HAP-1 (cell line): ENCODE results near the gene PRKCQ.

ENCODE experiments used
- DNase-seq, 2 experiments: peaks; one replicate each; pipeline ENCODE4 v3.0.0-alpha.2; 2016 to 2020; ENCODE audit warnings: low spot score in 2 of 2
- H3K27me3 ChIP-seq: fragments of 250-450 bp; sonication (Bioruptor Pico); 2 replicates; pipeline ENCODE4 v1.5.1; 2020; ENCODE audit warnings: low read depth, mild to moderate bottlenecking, moderate library complexity
- H3K36me3 ChIP-seq: fragments of 250-450 bp; sonication (Bioruptor Pico); replicated peaks from 2 replicates; pipeline ENCODE4 v1.5.1; 2020; ENCODE audit warnings: mild to moderate bottlenecking
- H3K4me1 ChIP-seq: fragments of 250-450 bp; sonication (Bioruptor Pico); 2 replicates; pipeline ENCODE4 v1.5.1; 2020; ENCODE audit warnings: mild to moderate bottlenecking
- H3K4me3 ChIP-seq: fragments of 250-450 bp; sonication (Bioruptor Pico); 2 replicates; pipeline ENCODE4 v1.5.1; 2020; ENCODE audit warnings: mild to moderate bottlenecking, moderate library complexity
- H3K9me3 ChIP-seq: fragments of 250-450 bp; sonication (Bioruptor Pico); 2 replicates; pipeline ENCODE4 v1.5.1; 2020; ENCODE audit warnings: mild to moderate bottlenecking, moderate library complexity
- in situ Hi-C: fragments of 300-500 bp; cut with MboI; formaldehyde crosslinking; loops from 3 replicates; pipeline ENCODE4 v1.14.3; 2020; ENCODE audit warnings: low sequenced_read_pairs, inconsistent platforms, mixed read lengths

Gene PRKCQ

DNA sequence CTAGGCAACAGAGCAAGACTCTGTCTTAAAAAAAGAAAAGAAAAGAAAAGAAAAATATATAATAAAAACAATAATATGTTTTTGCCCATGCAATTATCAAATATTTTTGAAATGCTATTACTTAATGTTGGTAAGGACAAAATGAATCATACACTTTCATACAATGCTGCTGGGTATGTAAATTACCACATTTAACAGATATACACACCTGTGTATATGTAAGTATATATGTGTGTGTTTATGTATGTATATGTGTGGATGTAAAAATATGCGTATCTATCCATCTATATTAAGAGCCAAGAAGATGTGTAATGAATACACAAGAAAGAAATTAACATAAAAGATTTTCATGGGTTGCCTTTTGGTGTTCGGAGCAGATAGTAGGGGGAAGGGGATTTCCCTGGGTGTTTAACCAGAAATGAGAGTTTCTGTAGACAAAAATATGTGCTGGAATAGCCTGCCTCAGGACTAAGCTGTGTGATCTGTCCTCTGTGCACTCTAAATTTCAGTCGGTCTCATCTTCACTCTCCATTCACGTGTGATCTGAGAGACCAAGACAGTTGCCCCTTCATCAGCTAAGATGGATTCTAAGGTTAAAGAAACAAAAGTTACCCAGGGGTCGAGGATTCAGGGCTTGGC lies 61.2 kb downstream of the PRKCQ start:
- no peaks in the 10 kb centered on the region for H3K4me1 ChIP-seq
- H3K9me3 ChIP-seq: no peaks in the 10 kb centered on the region
- in situ Hi-C loops: no loop called here
- H3K4me3 ChIP-seq: no peak overlapping the region
- no peaks in the 10 kb centered on the region for H3K27me3 ChIP-seq
- H3K36me3 ChIP-seq: no peaks in the 10 kb centered on the region
- no peak for DNase-seq

DNA sequence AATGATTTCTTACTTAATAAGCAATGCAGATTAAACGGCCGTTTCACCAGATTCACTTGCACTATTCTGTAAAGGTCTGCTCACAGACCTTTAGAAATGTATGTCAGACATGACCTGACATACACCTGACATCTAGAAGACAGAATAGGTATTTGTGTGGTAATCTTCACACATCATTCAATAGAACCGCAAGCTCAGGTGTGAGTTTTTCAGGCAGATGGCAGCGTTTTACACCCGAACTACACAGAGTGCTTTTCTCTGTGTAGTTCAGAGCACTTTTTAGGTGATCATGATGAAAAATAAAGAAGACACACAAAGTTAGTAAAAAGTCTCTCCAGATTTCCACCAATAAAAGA lies 63.2 kb downstream of the PRKCQ start:
- Histone ChIP-seq H3K36me3 (no peaks in the 10 kb centered on the region), H3K4me1 (no peaks in the 10 kb centered on the region), H3K9me3 (no peaks in the 10 kb centered on the region), H3K27me3 (no peaks in the 10 kb centered on the region), H3K4me3 (no peak overlapping the region)
- in situ Hi-C loops: no loop called here
- DNase-seq: no peak

DNA sequence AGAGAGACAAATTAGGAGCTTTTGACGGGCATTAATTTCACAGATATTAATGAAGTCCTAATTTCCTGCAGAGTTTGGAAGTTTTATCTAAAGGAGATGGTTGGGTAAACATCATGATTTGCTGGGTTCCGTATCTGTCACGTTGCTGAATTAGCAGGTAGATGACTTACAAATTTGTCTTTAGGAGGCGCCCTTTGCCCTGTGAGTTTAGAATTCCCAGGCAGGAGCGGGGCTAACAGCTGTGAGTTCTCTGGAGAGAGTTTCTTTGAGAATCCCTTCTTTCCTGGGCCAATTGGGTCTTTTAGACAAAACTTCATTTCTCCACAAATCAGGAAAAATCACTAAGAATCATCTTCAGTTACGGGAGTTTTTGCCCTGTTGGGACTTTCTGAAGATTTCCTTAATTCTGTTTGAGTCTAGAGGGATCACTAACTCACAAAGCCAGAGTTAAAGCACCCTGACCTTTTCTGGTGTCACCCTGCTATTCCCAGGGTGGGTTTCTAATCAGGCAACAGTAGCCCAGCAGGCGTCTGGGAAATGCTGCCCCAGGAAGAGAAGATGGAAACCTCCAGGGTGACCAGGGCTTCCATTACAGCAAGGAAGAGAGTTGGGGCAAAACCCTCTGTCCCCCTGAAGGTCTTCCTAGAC lies 63.7 kb downstream of the PRKCQ start:
- no peaks in the 10 kb centered on the region for H3K4me1 ChIP-seq
- DNase-seq: no peak
- in situ Hi-C loops: no loop called here
- H3K4me3 ChIP-seq: no peak overlapping the region
- H3K27me3 ChIP-seq: no peaks in the 10 kb centered on the region
- H3K9me3 ChIP-seq: no peaks in the 10 kb centered on the region
- H3K36me3 ChIP-seq: no peaks in the 10 kb centered on the region

DNA sequence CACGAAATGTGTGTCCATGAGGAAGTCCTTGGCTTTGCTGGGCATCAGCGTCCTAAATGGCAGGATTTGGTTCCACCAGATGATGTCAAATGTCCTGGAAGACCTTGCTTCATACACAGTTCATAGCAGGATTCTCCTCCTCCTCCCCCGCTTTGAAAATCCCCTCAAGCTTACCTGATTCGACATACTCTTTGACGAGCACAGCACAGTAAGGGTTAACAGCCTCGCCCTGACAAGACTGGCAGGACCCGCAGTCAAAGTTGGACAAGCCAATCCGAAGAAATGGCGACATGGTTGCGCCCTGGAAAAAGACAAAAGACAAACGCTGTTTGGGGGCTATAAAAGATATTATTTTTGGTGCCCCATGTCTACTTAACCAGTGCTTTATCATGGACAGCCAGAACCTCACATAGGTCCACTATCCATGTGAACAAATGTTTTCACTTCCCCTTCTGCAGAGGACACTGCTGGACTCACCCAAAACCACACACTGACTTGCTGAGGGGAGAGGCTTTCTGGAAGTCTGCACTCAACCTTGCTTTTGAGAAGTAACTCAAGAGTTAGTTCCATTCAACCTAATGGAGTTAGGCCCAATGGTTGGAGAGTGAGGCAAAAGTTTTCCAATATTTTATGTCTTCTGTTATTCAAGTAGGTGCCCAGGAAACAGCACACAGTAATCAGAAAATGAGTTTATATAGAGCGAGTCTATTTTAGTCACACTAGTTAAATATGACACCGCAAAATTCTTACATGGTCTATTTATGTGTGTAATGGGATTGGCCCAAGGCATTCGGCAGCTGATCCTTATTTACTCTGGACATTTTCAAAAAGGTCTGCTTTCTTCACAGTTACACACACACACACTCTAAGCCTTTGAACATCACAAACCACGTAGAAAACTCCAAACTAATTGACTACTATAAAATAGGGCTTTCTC lies 65.0 kb downstream of the PRKCQ start:
- in situ Hi-C loops: no loop called here

DNA sequence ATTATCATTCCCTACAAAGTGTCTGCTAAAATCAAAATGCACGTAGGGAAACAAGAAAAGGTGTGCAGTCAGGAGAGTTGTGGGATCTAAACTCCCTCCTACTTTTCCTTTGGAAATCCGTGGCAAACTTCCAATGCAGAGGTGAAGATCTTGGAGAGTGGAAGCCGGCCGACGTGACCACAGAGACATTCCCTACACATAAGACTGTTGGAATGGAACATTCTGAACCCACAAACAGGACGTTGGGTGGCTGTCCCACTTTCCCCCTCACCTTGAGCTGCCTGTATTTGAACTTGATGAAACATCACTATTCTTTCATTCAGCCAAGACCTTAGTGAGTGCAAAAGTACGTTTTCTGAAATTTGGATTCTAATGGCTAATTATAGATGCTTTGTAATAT lies 65.9 kb downstream of the PRKCQ start:
- Histone ChIP-seq H3K4me1 (no peaks in the 10 kb centered on the region), H3K36me3 (no peaks in the 10 kb centered on the region), H3K9me3 (no peaks in the 10 kb centered on the region), H3K4me3 (no peak overlapping the region), H3K27me3 (no peaks in the 10 kb centered on the region)
- no peak for DNase-seq
- in situ Hi-C loops: no loop called here

More for the DNA sequence above, 65.0 kb downstream of the PRKCQ start:
- Histone ChIP-seq H3K9me3 (no peaks in the 10 kb centered on the region), H3K4me3 (no peak overlapping the region), H3K4me1 (no peaks in the 10 kb centered on the region), H3K36me3 (no peaks in the 10 kb centered on the region), H3K27me3 (no peaks in the 10 kb centered on the region)
- no peak for DNase-seq

DNA sequence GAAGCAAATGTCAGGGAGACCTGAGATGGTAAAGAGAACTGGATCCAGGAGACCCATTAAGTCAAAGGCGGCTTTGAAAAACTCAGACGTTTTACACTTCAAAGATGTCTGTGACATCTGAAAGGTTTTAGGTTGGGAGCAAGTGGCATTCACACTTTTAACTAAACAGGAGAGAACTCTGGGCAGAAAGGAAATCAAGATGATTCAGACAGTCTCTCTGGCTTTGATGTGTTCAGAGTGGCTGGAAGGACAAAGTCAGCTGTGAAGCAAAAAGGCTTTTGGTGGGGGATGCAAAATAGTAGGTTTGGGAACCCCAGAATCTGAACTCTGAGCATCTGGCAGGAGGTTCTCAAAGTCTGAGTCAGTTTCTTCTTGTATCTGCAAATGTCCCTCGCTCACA lies 66.6 kb downstream of the PRKCQ start:
- in situ Hi-C loops: no loop called here
- H3K4me1 ChIP-seq: no peaks in the 10 kb centered on the region
- no peak for DNase-seq
- H3K9me3 ChIP-seq: no peaks in the 10 kb centered on the region
- H3K4me3 ChIP-seq: no peak overlapping the region
- H3K36me3 ChIP-seq: no peaks in the 10 kb centered on the region
- no peaks in the 10 kb centered on the region for H3K27me3 ChIP-seq

DNA sequence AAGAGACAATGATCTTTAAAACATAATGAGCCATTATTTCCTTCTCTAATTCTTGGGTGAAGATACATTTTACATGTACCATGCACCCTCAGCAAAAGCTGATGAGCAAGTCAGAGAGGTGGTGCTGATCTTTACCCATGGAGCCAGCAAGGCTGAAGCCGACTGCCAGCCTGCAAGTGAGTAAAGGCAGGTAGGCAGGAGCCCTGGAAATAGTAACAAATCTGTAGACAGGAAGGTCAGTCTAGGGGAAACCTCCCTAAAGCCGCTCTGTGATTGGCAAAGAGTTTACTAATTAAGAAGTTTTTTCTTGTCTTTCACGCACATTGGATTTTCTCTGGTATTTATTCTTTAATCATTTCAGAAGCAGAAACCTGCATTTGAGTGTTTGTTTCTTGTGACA lies 67.9 kb downstream of the PRKCQ start:
- no peak for DNase-seq
- H3K27me3 ChIP-seq: no peaks in the 10 kb centered on the region
- no peak overlapping the region for H3K4me3 ChIP-seq
- no peaks in the 10 kb centered on the region for H3K4me1 ChIP-seq
- in situ Hi-C loops: no loop called here
- no peaks in the 10 kb centered on the region for H3K36me3 ChIP-seq
- no peaks in the 10 kb centered on the region for H3K9me3 ChIP-seq

DNA sequence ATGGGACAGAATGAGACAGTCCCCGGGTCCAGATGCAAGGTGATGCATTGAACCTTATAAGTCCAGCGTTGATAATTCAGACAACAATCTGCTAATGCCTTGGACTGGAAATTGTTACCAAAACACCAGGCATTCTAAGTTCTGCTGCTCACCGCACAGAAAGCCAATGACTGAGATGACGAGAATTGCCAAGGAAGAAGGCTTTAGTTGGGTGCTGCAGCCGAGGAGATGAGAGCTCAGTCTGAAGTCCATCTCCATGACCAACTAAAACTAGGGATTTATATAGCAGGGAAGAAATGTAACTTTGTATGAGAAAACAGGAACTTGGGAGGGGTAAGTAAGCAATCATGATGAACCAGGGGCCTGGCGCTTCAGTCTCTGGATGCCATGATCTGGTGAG lies 68.7 kb downstream of the PRKCQ start:
- Histone ChIP-seq H3K9me3 (no peaks in the 10 kb centered on the region), H3K27me3 (no peaks in the 10 kb centered on the region), H3K36me3 (no peaks in the 10 kb centered on the region), H3K4me1 (no peaks in the 10 kb centered on the region), H3K4me3 (no peak overlapping the region)
- in situ Hi-C loops: no loop called here
- DNase-seq: no peak

DNA sequence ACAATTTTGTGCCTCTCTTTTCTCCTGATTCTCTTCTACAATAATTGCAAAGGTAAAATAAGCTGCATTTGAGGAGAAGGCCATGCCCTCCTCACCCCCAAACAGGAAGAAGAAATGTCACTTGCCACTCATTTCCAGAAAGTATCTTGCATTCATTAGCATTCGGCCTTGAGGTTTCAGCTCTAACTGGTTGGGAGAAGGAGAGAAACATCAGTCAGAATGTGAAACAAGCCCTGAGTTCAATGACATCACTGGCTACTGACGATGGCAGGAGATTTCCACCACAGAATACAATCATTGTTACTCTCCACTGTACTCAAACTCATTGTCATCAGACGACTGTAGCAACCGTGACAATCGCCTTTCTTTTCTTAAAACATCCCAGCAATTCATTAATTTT lies 72.8 kb downstream of the PRKCQ start:
- in situ Hi-C loops: no loop called here
- DNase-seq: no peak
- Histone ChIP-seq H3K36me3 (no peaks in the 10 kb centered on the region), H3K4me3 (no peak overlapping the region), H3K4me1 (no peaks in the 10 kb centered on the region), H3K27me3 (peaks cover 9% of the 10 kb centered on the region; the same call in 1 of the 2 replicates), H3K9me3 (no peaks in the 10 kb centered on the region)

DNA sequence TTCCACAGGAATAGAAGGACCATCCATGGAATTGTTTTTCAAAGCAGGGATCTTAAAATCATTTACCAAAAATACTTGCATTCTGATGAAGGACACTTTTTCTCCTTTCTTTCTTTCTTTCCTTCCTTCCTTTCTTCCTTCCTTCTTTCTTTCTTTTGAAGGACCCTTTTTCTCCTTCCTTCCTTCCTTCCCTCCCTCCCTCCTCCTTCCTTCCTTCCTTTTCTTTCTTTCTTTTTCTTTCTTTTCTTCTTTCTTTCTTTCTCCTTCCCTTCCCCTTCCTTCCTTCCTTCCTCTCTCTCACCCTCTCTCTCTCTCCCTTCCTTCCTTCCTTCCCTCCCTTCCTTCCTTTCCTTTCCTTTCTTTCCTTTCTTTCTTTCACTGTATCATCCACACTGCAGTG lies 74.8 kb downstream of the PRKCQ start:
- Histone ChIP-seq H3K4me1 (no peaks in the 10 kb centered on the region), H3K27me3 (peaks cover 9% of the 10 kb centered on the region; the same call in 1 of the 2 replicates), H3K36me3 (no peaks in the 10 kb centered on the region), H3K4me3 (no peak overlapping the region), H3K9me3 (no peaks in the 10 kb centered on the region)
- in situ Hi-C loops: no loop called here
- DNase-seq: no peak

DNA sequence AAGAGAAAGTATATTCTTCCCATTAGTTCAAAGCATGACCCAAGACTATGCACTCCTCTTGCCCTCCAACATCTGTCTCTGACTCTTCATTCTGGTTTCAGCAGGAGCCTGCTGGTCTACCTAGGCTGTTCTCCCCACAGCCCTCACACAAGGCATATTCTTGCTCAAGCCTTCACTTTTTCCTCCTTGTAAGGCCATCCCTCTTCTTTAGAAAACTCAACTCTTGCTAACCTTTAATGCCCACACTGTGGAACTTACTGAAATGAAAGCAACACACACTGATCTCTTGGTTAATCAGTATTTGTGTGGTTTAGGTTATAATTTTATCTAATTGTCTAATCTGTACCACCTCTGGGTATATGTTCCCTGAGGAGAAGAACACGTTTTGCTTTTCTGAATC lies 75.8 kb downstream of the PRKCQ start:
- H3K4me3 ChIP-seq: no peak overlapping the region
- DNase-seq: no peak
- no peaks in the 10 kb centered on the region for H3K9me3 ChIP-seq
- no peaks in the 10 kb centered on the region for H3K36me3 ChIP-seq
- H3K27me3 ChIP-seq: peaks cover 9% of the 10 kb centered on the region; the same call in 1 of the 2 replicates
- H3K4me1 ChIP-seq: no peaks in the 10 kb centered on the region
- in situ Hi-C loops: no loop called here

DNA sequence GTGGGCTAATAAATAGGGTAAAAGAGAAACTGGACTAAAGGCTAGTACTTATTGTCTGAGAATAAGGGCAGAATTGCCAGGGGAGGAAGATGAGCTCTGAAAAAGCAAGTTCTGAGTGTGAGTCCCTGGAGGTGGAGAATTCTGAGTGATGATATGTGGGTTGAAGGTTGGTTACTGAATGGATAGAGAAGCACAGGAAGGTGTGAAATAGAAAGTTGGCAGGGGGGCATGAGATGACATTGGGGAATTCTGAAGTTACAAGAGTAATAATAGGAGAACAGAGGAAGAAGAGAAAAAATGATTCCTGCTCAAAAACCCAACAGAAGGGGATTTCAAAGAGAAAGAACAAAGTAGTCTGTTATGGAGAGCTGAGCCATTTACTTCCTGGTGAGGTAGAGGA lies 76.9 kb downstream of the PRKCQ start:
- H3K36me3 ChIP-seq: no peaks in the 10 kb centered on the region
- H3K4me1 ChIP-seq: no peaks in the 10 kb centered on the region
- DNase-seq: no peak
- H3K9me3 ChIP-seq: no peaks in the 10 kb centered on the region
- H3K4me3 ChIP-seq: no peak overlapping the region
- in situ Hi-C loops: no loop called here
- H3K27me3 ChIP-seq: peaks cover 9% of the 10 kb centered on the region; the same call in 1 of the 2 replicates

DNA sequence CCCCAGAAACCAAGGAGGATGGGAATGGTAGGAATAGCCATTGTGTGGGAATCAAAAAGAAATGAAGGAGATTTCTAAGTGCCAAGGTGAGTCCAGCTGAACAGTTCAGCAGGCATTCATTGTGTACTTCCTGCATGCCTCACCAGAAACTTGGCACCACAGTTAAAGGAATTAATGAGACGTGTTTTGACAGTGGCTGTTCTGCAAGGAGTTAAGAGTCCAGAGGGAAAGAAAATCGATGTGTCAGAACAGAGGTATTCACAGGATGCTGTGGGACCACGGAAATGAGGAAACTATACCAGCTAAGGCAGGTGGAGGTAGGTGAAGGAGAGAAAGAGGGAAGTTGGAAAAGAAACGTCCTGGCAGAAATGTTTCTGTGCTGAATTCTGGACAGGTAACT lies 78.1 kb downstream of the PRKCQ start:
- Histone ChIP-seq H3K4me1 (no peaks in the 10 kb centered on the region), H3K9me3 (no peaks in the 10 kb centered on the region), H3K4me3 (no peak overlapping the region), H3K27me3 (peaks cover 9% of the 10 kb centered on the region; the same call in 1 of the 2 replicates), H3K36me3 (no peaks in the 10 kb centered on the region)
- DNase-seq: no peak
- in situ Hi-C loops: no loop called here

DNA sequence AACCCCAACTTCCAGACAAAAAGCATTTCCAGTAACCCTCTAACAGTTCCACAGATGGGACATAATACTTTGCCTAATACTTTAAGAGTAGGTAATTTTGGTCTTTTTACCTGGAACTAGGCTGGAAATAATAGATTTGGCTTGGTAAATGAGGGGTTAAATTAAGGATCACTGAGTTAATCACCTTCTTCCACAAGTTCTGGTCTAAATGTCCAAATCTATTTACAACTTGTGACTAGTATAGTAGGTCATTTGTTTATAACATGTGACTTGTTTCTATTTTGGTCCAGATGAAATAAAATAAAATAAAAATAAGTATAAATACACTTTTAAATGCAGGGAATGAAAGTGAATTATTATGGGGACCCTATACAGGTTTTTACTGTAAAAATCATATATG lies 80.1 kb downstream of the PRKCQ start:
- no peak for DNase-seq
- Histone ChIP-seq H3K36me3 (no peaks in the 10 kb centered on the region), H3K4me1 (no peaks in the 10 kb centered on the region), H3K4me3 (no peak overlapping the region), H3K9me3 (no peaks in the 10 kb centered on the region), H3K27me3 (peaks cover 9% of the 10 kb centered on the region; the same call in 1 of the 2 replicates)
- in situ Hi-C loops: no loop called here
